K562 (cell line): ENCODE results near the gene ATP4B. TPM values are rescaled to one million over a fixed set of nuclear protein-coding genes. Genes with fewer than 3 reads are reported as not detected.

Experiments
- ATAC-seq: fragments of 200-7000 bp; cut with Tn5 transposase; 3 replicates; pipeline ENCODE4 v1.9.1; 2020; ENCODE audit warnings: moderate library complexity
- BruUV-seq: library from RNA; stranded (reverse); fragments of 400-500 nt; replicated peaks from 2 replicates; lab custom pipeline; 2021; lab: Mats Ljungman, UMichigan
- CTCF ChIA-PET: fragments of 300-600 bp; formaldehyde crosslinking; extraction: SDS; loops from one replicate; lab custom pipeline; 2021; ENCODE audit warnings: low intra/inter-chr PET ratio; lab: Yijun Ruan, JAX
- POLR2A ChIA-PET: fragments of 300-600, 350-650 bp; sonication (Branson Sonifier 250); formaldehyde crosslinking; extraction: SDS; loops from one replicate; lab custom pipeline; 2021; ENCODE audit warnings: antibody characterized with exemption, inconsistent platforms; lab: Yijun Ruan, JAX
- DNase-seq, 4 experiments: peaks; one replicate each; pipeline versions ENCODE4 v3.0.0 to v3.0.0-alpha.2; 2011 to 2018; ENCODE audit warnings: low spot score in 3 of 4, mixed read lengths in 3 of 4; ENCODE audit errors: extremely low read depth in 1 of 4
- FAIRE-seq: peaks from 2 replicates; lab custom pipeline; 2011; peaks lifted over from hg19 to GRCh38; lab: Jason Lieb, UNC
- H2AFZ ChIP-seq: 2 replicates; pipeline ENCODE4 v1.6.0; 2011; ENCODE audit warnings: low read depth, low read length, control low read depth, inconsistent platforms
- H3K27ac ChIP-seq: fragments of 200-600 bp; 3 replicates; pipeline ENCODE4 v1.8.0; 2011; ENCODE audit warnings: low read depth, mild to moderate bottlenecking, control low read depth, inconsistent platforms, low read length, moderate library complexity, mixed read lengths; ENCODE audit errors: extremely low read depth
- H3K27me3 ChIP-seq, 2 experiments: fragments of 300-600 bp in 1 of 2; 2 replicates in 1 of 2; 3 replicates in 1 of 2; pipeline versions ENCODE4 v1.6.0 to v1.8.0; 2011; ENCODE audit warnings: inconsistent platforms in 2 of 2, low read length in 2 of 2, mild to moderate bottlenecking in 1 of 2, mixed read lengths in 1 of 2, moderate library complexity in 1 of 2; ENCODE audit not compliant: control insufficient read depth in 2 of 2, insufficient read depth in 2 of 2
- H3K36me3 ChIP-seq: fragments of 300-600 bp; 3 replicates; pipeline ENCODE4 v1.8.0; 2011; ENCODE audit warnings: mild to moderate bottlenecking, low read length, inconsistent platforms; ENCODE audit not compliant: control insufficient read depth, insufficient read depth
- H3K4me1 ChIP-seq, 2 experiments: fragments of 200-600 bp in 1 of 2; replicated peaks in 1 of 2; 2 replicates in 1 of 2; 3 replicates in 1 of 2; pipeline versions ENCODE4 v1.5.1 to v1.8.0; 2011; ENCODE audit warnings: inconsistent platforms in 2 of 2, low read length in 2 of 2, mild to moderate bottlenecking in 1 of 2, mixed read lengths in 1 of 2, moderate library complexity in 1 of 2; ENCODE audit not compliant: control insufficient read depth in 2 of 2, insufficient read depth in 2 of 2
- H3K4me2 ChIP-seq: 2 replicates; pipeline ENCODE4 v1.6.1; 2011; ENCODE audit warnings: low read length, control low read depth, inconsistent platforms, mixed read lengths; ENCODE audit not compliant: insufficient read depth
- H3K4me3 ChIP-seq: fragments of 200-600 bp; sonication (generic), shearing (Covaris generic); 2 replicates; pipeline ENCODE4 v1.5.1; 2016; ENCODE audit warnings: control low read depth, inconsistent platforms
- H3K79me2 ChIP-seq: fragments of 200-600 bp; 3 replicates; pipeline ENCODE4 v1.8.0; 2011; ENCODE audit warnings: low read length, inconsistent platforms; ENCODE audit not compliant: control insufficient read depth, insufficient read depth
- H3K9ac ChIP-seq, 2 experiments: 2 replicates each; pipeline versions ENCODE4 v1.6.0 to v1.6.1; 2011; ENCODE audit warnings: low read depth in 2 of 2, low read length in 2 of 2, control low read depth in 1 of 2, inconsistent platforms in 1 of 2, mild to moderate bottlenecking in 1 of 2, mixed read lengths in 1 of 2; ENCODE audit not compliant: insufficient read depth in 1 of 2
- H3K9me1 ChIP-seq: one replicate; pipeline ENCODE4 v1.6.0; 2011; ENCODE audit warnings: inconsistent platforms, mild to moderate bottlenecking, low read length, moderate library complexity; ENCODE audit not compliant: control insufficient read depth, insufficient read depth
- H3K9me3 ChIP-seq: replicated peaks from 2 replicates; pipeline ENCODE4 v1.5.1; 2011; ENCODE audit warnings: low read depth, low read length, inconsistent platforms; ENCODE audit not compliant: control insufficient read depth, insufficient read depth
- H4K20me1 ChIP-seq: replicated peaks from 2 replicates; pipeline ENCODE4 v1.6.1; 2011; ENCODE audit warnings: low read length, inconsistent platforms, mixed read lengths; ENCODE audit not compliant: control insufficient read depth, insufficient read depth
- ERF ChIP-seq: fragments of 450-650 bp; formaldehyde crosslinking; IDR thresholded peaks from 2 replicates; pipeline ENCODE4 v1.4.0; 2020; ENCODE audit warnings: mild to moderate bottlenecking, mixed read lengths
- FOXK1 ChIP-seq: sonication (generic); formaldehyde crosslinking; IDR thresholded peaks from 2 replicates; pipeline ENCODE4 v1.8.0; 2022; ENCODE audit warnings: missing genetic modification reagents, mild to moderate bottlenecking, borderline replicate concordance
- GABPA ChIP-seq: fragments of 200-800 bp; sonication (Bioruptor generic); conservative IDR thresholded peaks from 2 replicates; pipeline ENCODE4 v1.6.1; 2016; ENCODE audit warnings: low read depth, missing genetic modification characterization, missing compliant biosample characterization
- ILK ChIP-seq: fragments of 450-650 bp; IDR thresholded peaks from 2 replicates; pipeline ENCODE4 v1.6.1; 2016; ENCODE audit warnings: missing genetic modification characterization, low read depth, mild to moderate bottlenecking, missing compliant biosample characterization, moderate library complexity, borderline replicate concordance
- RB1 ChIP-seq: fragments of 450-650 bp; IDR thresholded peaks from 2 replicates; pipeline ENCODE4 v1.6.1; 2017; ENCODE audit warnings: low read depth, mild to moderate bottlenecking
- SMAD3 ChIP-seq: fragments of 450-650 bp; formaldehyde crosslinking; conservative IDR thresholded peaks from 2 replicates; pipeline ENCODE4 v1.4.0; 2020; ENCODE audit warnings: mild to moderate bottlenecking
- ZBTB34 ChIP-seq: fragments of 250-450 bp; sonication (Bioruptor Pico); IDR thresholded peaks from 2 replicates; pipeline ENCODE4 v1.8.0; 2021; ENCODE audit warnings: mild to moderate bottlenecking, moderate library complexity
- ZBTB8A ChIP-seq: fragments of 450-650 bp; IDR thresholded peaks from 2 replicates; pipeline ENCODE4 v1.6.1; 2018; ENCODE audit warnings: mild to moderate bottlenecking, moderate library complexity; ENCODE audit not compliant: partially characterized antibody
- ZNF282 ChIP-seq: sonication (generic); formaldehyde crosslinking; IDR thresholded peaks from 2 replicates; pipeline ENCODE4 v1.8.1; 2023; ENCODE audit warnings: missing genetic modification reagents
- ZNF583 ChIP-seq: fragments of 250-450 bp; sonication (Bioruptor Pico); IDR thresholded peaks from 2 replicates; pipeline ENCODE4 v1.4.0; 2020
- WGBS: fragments of 100-300 bp; shearing (Covaris generic); methylation state at CpG from one replicate; pipeline ENCODE4 v1.1.6; 2016; ENCODE audit warnings: low coverage, mixed read lengths; ENCODE audit not compliant: insufficient coverage; ENCODE audit errors: missing lambda C conversion rate; 5-methylcytosine and 5-hydroxymethylcytosine counted together
- in situ Hi-C: fragments of 300-500 bp; cut with MboI; formaldehyde crosslinking; loops from 4 replicates; pipeline ENCODE4 v1.15.0; 2018; ENCODE audit warnings: inconsistent platforms, mixed read lengths
- intact Hi-C: fragments of 100-400 bp; cut with micrococcal nuclease; formaldehyde crosslinking; loops from 2 replicates; pipeline ENCODE4 v1.14.2; 2022
- polyA plus RNA-seq, 8 experiments: library from polyadenylated mRNA; depleted of rRNA in 4 of 8; stranded (reverse) in 5 of 8; unstranded in 3 of 8; fragments of >200 nt; fragmentation: Nextera tagmentation in 2 of 8; fragmentation: Illumina TruSeq in 1 of 8; extraction: Ambion mirVana in 2 of 8; extraction: Trizol in 1 of 8; gene quantifications; 2 replicates each; pipeline versions ENCODE4 v1.2.1 to v1.2.3, GENCODE V29; 2011 to 2014; ENCODE audit warnings: inconsistent platforms in 1 of 8, missing spikeins in 1 of 8
- total RNA-seq, 7 experiments: library from RNA; depleted of rRNA in 6 of 7; stranded (reverse); fragments of >200 nt in 6 of 7; fragmentation: Illumina TruSeq in 2 of 7; extraction: Trizol in 2 of 7; gene quantifications; 2 replicates each; pipeline versions ENCODE4 v1.2.1 to v1.2.3, GENCODE V29; 2011 to 2021; ENCODE audit warnings: low replicate concordance in 1 of 7
- TF ChIP-seq, protein P1 (sequence below): fragments of 450-650 bp; formaldehyde crosslinking; IDR thresholded peaks from 2 replicates; pipeline ENCODE4 v1.4.0; 2020; ENCODE audit warnings: mild to moderate bottlenecking, moderate library complexity
- TF ChIP-seq, protein P2 (sequence below), 2 experiments: fragments of 450-650 bp; formaldehyde crosslinking in 1 of 2; IDR thresholded peaks; 2 replicates each; pipeline versions ENCODE4 v1.4.0 to v1.6.1; 2014 to 2020; ENCODE audit warnings: mild to moderate bottlenecking in 2 of 2, borderline replicate concordance in 1 of 2, low read depth in 1 of 2

ATP4B gene
- total and polyA plus RNA-seq, 9 of the 15 experiments (the other 6 are each of a cell fraction or from before 2014, with no cell fraction given): not detected

- ChIA-PET POLR2A (interaction anchor here (0.7 kb wide), 1 partner anchor 17 kb away, joined by 3 read pairs; no protein-coding TSS in a partner anchor), CTCF (no interaction called here)
- H3K9me1 ChIP-seq: no peaks in the 10 kb centered on the region
- ATAC-seq (no peak), DNase-seq (no peak), FAIRE-seq (no peak)
- H3K27ac ChIP-seq: no peak overlapping the region
- 81% methylated on average over 12 of the region's 13 CpGs for WGBS
- intact Hi-C loops: no loop called here
- H4K20me1 ChIP-seq: no peaks in the 10 kb centered on the region
- no peak overlapping the region for H3K4me2 ChIP-seq
- no peak overlapping the region for H3K9ac ChIP-seq
- no peaks in the 10 kb centered on the region; the same call in 1 of the 2 replicates for H3K9me3 ChIP-seq
- BruUV-seq: no TSS peak
- H3K4me1 ChIP-seq: no peaks in the 10 kb centered on the region
- H3K27me3 ChIP-seq: peaks cover 0 to 18% of the 10 kb centered on the region in 2 experiments; a peak in 2 of 5 replicates
- no peaks in the 10 kb centered on the region for H3K79me2 ChIP-seq
- in situ Hi-C loops: no loop called here
- H2AFZ ChIP-seq: no peak overlapping the region
- H3K36me3 ChIP-seq: no peaks in the 10 kb centered on the region
- no peak overlapping the region for H3K4me3 ChIP-seq
- TF ChIP-seq, protein P1, sequence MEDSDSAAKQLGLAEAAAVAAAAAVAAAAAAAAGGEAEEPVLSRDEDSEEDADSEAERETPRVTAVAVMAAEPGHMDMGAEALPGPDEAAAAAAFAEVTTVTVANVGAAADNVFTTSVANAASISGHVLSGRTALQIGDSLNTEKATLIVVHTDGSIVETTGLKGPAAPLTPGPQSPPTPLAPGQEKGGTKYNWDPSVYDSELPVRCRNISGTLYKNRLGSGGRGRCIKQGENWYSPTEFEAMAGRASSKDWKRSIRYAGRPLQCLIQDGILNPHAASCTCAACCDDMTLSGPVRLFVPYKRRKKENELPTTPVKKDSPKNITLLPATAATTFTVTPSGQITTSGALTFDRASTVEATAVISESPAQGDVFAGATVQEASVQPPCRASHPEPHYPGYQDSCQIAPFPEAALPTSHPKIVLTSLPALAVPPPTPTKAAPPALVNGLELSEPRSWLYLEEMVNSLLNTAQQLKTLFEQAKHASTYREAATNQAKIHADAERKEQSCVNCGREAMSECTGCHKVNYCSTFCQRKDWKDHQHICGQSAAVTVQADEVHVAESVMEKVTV (CRISPR knock-in tag): no peak
- TF ChIP-seq ILK: no peak
- TF ChIP-seq GABPA (tag): no peak
- TF ChIP-seq FOXK1 (CRISPR knock-in tag): no peak
- TF ChIP-seq SMAD3 (CRISPR knock-in tag): no peak
- no peak for TF ChIP-seq ZNF583 (CRISPR knock-in tag)
- no peak for TF ChIP-seq ERF (CRISPR knock-in tag)
- TF ChIP-seq, protein P2, sequence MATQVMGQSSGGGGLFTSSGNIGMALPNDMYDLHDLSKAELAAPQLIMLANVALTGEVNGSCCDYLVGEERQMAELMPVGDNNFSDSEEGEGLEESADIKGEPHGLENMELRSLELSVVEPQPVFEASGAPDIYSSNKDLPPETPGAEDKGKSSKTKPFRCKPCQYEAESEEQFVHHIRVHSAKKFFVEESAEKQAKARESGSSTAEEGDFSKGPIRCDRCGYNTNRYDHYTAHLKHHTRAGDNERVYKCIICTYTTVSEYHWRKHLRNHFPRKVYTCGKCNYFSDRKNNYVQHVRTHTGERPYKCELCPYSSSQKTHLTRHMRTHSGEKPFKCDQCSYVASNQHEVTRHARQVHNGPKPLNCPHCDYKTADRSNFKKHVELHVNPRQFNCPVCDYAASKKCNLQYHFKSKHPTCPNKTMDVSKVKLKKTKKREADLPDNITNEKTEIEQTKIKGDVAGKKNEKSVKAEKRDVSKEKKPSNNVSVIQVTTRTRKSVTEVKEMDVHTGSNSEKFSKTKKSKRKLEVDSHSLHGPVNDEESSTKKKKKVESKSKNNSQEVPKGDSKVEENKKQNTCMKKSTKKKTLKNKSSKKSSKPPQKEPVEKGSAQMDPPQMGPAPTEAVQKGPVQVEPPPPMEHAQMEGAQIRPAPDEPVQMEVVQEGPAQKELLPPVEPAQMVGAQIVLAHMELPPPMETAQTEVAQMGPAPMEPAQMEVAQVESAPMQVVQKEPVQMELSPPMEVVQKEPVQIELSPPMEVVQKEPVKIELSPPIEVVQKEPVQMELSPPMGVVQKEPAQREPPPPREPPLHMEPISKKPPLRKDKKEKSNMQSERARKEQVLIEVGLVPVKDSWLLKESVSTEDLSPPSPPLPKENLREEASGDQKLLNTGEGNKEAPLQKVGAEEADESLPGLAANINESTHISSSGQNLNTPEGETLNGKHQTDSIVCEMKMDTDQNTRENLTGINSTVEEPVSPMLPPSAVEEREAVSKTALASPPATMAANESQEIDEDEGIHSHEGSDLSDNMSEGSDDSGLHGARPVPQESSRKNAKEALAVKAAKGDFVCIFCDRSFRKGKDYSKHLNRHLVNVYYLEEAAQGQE (IDR thresholded peaks at IDR 0.05; ENCODE audit: borderline replicate concordance): no peak
- TF ChIP-seq, protein P2 (CRISPR knock-in tag; IDR thresholded peaks at IDR 0.05; ENCODE audit: low read depth): no peak
- no peak for TF ChIP-seq RB1
- TF ChIP-seq ZBTB34: no peak
- no peak for TF ChIP-seq ZBTB8A
- TF ChIP-seq ZNF282 (CRISPR knock-in tag): no peak
Observed at GRCh38 chr13:113648216-113648610, 9.8 kb downstream of the ATP4B start.
